Neural progenitor cell (in vitro differentiated cells): ENCODE data around the gene SYT4. TPM values are rescaled to one million over a fixed set of nuclear protein-coding genes. Genes with fewer than 3 reads are reported as not detected.
"Not testable (repeated sequence)": the region's sequence is repeated elsewhere in the genome, so short reads cannot be mapped to it uniquely, and the experiment has no call there.

Source experiments
- DNase-seq: peaks from one replicate; pipeline ENCODE4 v3.0.0-alpha.2; 2016; ENCODE audit warnings: low spot score
- H2AFZ ChIP-seq: fragments of 200-600 bp; sonication (generic); replicated peaks from 2 replicates; pipeline ENCODE4 v1.6.1; 2016; ENCODE audit warnings: antibody characterized with exemption
- H3F3A ChIP-seq: fragments of 200-600 bp; sonication (generic); 2 replicates; pipeline ENCODE4 v1.6.1; 2016; ENCODE audit warnings: antibody characterized with exemption, low read depth
- H3K27ac ChIP-seq: fragments of 200-600 bp; sonication (generic); 2 replicates; pipeline ENCODE4 v1.5.1; 2016; ENCODE audit warnings: mild to moderate bottlenecking
- H3K27me3 ChIP-seq: fragments of 200-600 bp; sonication (generic); 2 replicates; pipeline ENCODE4 v1.6.1; 2016; ENCODE audit warnings: mild to moderate bottlenecking, moderate library complexity
- H3K36me3 ChIP-seq: fragments of 200-600 bp; sonication (generic); 2 replicates; pipeline ENCODE4 v1.5.1; 2016
- H3K4me1 ChIP-seq: fragments of 200-600 bp; sonication (generic); 2 replicates; pipeline ENCODE4 v1.6.1; 2016; ENCODE audit warnings: mixed run types
- H3K4me2 ChIP-seq: fragments of 200-600 bp; sonication (generic); 2 replicates; pipeline ENCODE4 v1.6.1; 2016
- H3K4me3 ChIP-seq: fragments of 200-600 bp; sonication (generic); 2 replicates; pipeline ENCODE4 v1.5.1; 2016
- H3K79me2 ChIP-seq: fragments of 200-600 bp; sonication (generic); 2 replicates; pipeline ENCODE4 v1.6.1; 2016; ENCODE audit warnings: low read depth
- H3K9ac ChIP-seq: fragments of 200-600 bp; sonication (generic); 2 replicates; pipeline ENCODE4 v1.6.1; 2016
- H3K9me3 ChIP-seq: fragments of 200-600 bp; sonication (generic); 2 replicates; pipeline ENCODE4 v1.5.1; 2016; ENCODE audit warnings: low read depth
- H4K20me1 ChIP-seq: fragments of 200-600 bp; sonication (generic); 2 replicates; pipeline ENCODE4 v1.6.1; 2016; ENCODE audit warnings: low read depth
- H3K27ac Mint-ChIP-seq: 3 replicates; pipeline ENCODE4 v1.8.0; 2021; ENCODE audit warnings: mixed read lengths
- H3K27me3 Mint-ChIP-seq: 2 replicates; pipeline ENCODE4 v1.8.0; 2022; ENCODE audit warnings: low read depth, mild to moderate bottlenecking, inconsistent platforms, moderate library complexity, mixed read lengths; ENCODE audit not compliant: insufficient read depth
- H3K36me3 Mint-ChIP-seq: 3 replicates; pipeline ENCODE4 v1.8.0; 2021; ENCODE audit warnings: mixed read lengths
- H3K4me1 Mint-ChIP-seq: 3 replicates; pipeline ENCODE4 v1.8.0; 2021; ENCODE audit warnings: mixed read lengths
- H3K4me3 Mint-ChIP-seq: 3 replicates; pipeline ENCODE4 v1.8.0; 2021; ENCODE audit warnings: mild to moderate bottlenecking, moderate library complexity, mixed read lengths
- H3K9me3 Mint-ChIP-seq: 3 replicates; pipeline ENCODE4 v1.8.0; 2020; ENCODE audit warnings: mixed read lengths
- EZH2 ChIP-seq: fragments of 200-600 bp; sonication (generic); IDR thresholded peaks from 2 replicates; pipeline ENCODE4 v1.6.1; 2017; ENCODE audit warnings: antibody characterized with exemption, mild to moderate bottlenecking, moderate library complexity
- EZH2phosphoT487 ChIP-seq: fragments of 200-600 bp; sonication (generic); IDR thresholded peaks from 2 replicates; pipeline ENCODE4 v1.6.1; 2017; ENCODE audit warnings: antibody characterized with exemption
- total RNA-seq: library from RNA; depleted of rRNA; stranded (reverse); fragments of >200 nt; gene quantifications from 2 replicates; pipeline ENCODE4 v1.2.3, GENCODE V29; 2015; ENCODE audit warnings: low replicate concordance
- TF ChIP-seq, protein P1 (sequence below): fragments of 200-600 bp; sonication (generic); IDR thresholded peaks from 2 replicates; pipeline ENCODE4 v1.5.1; 2017; ENCODE audit warnings: antibody characterized with exemption, mild to moderate bottlenecking

SYT4 gene
- total RNA-seq, 1 donor from 2014 or later = 0.02 TPM

DNA sequence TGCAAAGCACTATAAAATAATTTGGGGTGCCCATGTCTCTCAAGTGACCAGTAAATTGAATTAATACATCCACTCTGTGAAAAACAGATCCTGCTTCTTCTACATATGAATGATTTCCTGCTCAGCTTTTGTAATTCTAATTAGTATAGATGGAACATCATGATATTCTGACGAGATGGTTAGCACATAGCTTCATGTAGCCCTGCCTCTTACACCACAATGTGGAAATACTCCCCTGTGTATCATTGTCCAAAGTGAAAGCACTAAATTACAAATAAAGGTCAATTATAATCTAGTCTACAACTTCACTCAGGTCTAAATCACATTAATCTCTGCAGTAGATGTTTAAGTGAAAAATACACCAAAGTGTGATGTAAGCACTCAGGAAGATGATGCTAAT is 32.9 kb upstream of the SYT4 start:
- no peak for DNase-seq
- H3K4me3 Mint-ChIP-seq = no peak overlapping the region
- H3K4me2 ChIP-seq = no peak overlapping the region
- no peaks in the 10 kb centered on the region for H4K20me1 ChIP-seq
- H3K4me1 ChIP-seq = no peaks in the 10 kb centered on the region
- H3K79me2 ChIP-seq = no peaks in the 10 kb centered on the region
- H3K36me3 Mint-ChIP-seq = no peaks in the 10 kb centered on the region
- no peaks in the 10 kb centered on the region for H3K27me3 Mint-ChIP-seq
- H3F3A ChIP-seq = no peaks in the 10 kb centered on the region
- no peak overlapping the region for H3K9ac ChIP-seq
- H3K27ac Mint-ChIP-seq = no peak overlapping the region
- TF ChIP-seq EZH2 (no peak), EZH2phosphoT487 (no peak)
- TF ChIP-seq, protein P1, sequence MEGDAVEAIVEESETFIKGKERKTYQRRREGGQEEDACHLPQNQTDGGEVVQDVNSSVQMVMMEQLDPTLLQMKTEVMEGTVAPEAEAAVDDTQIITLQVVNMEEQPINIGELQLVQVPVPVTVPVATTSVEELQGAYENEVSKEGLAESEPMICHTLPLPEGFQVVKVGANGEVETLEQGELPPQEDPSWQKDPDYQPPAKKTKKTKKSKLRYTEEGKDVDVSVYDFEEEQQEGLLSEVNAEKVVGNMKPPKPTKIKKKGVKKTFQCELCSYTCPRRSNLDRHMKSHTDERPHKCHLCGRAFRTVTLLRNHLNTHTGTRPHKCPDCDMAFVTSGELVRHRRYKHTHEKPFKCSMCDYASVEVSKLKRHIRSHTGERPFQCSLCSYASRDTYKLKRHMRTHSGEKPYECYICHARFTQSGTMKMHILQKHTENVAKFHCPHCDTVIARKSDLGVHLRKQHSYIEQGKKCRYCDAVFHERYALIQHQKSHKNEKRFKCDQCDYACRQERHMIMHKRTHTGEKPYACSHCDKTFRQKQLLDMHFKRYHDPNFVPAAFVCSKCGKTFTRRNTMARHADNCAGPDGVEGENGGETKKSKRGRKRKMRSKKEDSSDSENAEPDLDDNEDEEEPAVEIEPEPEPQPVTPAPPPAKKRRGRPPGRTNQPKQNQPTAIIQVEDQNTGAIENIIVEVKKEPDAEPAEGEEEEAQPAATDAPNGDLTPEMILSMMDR = no peak
- H3K27me3 ChIP-seq = no peaks in the 10 kb centered on the region
- H3K9me3 Mint-ChIP-seq = no peaks in the 10 kb centered on the region
- H2AFZ ChIP-seq = no peak overlapping the region
- no peak overlapping the region for H3K4me3 ChIP-seq
- no peak overlapping the region for H3K27ac ChIP-seq
- no peaks in the 10 kb centered on the region for H3K36me3 ChIP-seq
- no peaks in the 10 kb centered on the region for H3K9me3 ChIP-seq
- no peaks in the 10 kb centered on the region for H3K4me1 Mint-ChIP-seq

- TF ChIP-seq, protein P1 = no peak
- TF ChIP-seq EZH2 = no peak
- TF ChIP-seq EZH2phosphoT487 = no peak
Measured at GRCh38 chr18:43303376-43303775, 26.1 kb upstream of the SYT4 start.

GRCh38 chr18:43286187-43286586 is 8.9 kb upstream of the SYT4 start:
- not testable (repeated sequence) for H3K9ac ChIP-seq, H3K27ac ChIP-seq, H3K27ac Mint-ChIP-seq, H3K4me1 Mint-ChIP-seq, H3K27me3 Mint-ChIP-seq, H3K36me3 ChIP-seq, H3K27me3 ChIP-seq, H3K4me3 Mint-ChIP-seq, H3K9me3 ChIP-seq, H4K20me1 ChIP-seq, H3F3A ChIP-seq, DNase-seq, H3K4me1 ChIP-seq, H2AFZ ChIP-seq, H3K9me3 Mint-ChIP-seq, H3K79me2 ChIP-seq, H3K4me3 ChIP-seq, H3K4me2 ChIP-seq, H3K36me3 Mint-ChIP-seq

More at GRCh38 chr18:43303376-43303775, 26.1 kb upstream of the SYT4 start:
- no peak for DNase-seq
- no peaks in the 10 kb centered on the region for H3K36me3 ChIP-seq
- H4K20me1 ChIP-seq = no peaks in the 10 kb centered on the region
- no peaks in the 10 kb centered on the region for H3K9me3 ChIP-seq
- Mint-ChIP-seq H3K36me3 (no peaks in the 10 kb centered on the region), H3K27ac (no peak overlapping the region), H3K4me1 (no peaks in the 10 kb centered on the region), H3K27me3 (peaks cover 3% of the 10 kb centered on the region), H3K9me3 (no peaks in the 10 kb centered on the region), H3K4me3 (no peak overlapping the region)
- H3K4me2 ChIP-seq = no peak overlapping the region
- H3K4me1 ChIP-seq = no peaks in the 10 kb centered on the region
- no peak overlapping the region for H2AFZ ChIP-seq
- H3K27me3 ChIP-seq = no peaks in the 10 kb centered on the region
- H3K4me3 ChIP-seq = no peak overlapping the region
- no peak overlapping the region for H3K27ac ChIP-seq
- H3K9ac ChIP-seq = no peak overlapping the region
- H3K79me2 ChIP-seq = no peaks in the 10 kb centered on the region
- H3F3A ChIP-seq = no peaks in the 10 kb centered on the region

DNA sequence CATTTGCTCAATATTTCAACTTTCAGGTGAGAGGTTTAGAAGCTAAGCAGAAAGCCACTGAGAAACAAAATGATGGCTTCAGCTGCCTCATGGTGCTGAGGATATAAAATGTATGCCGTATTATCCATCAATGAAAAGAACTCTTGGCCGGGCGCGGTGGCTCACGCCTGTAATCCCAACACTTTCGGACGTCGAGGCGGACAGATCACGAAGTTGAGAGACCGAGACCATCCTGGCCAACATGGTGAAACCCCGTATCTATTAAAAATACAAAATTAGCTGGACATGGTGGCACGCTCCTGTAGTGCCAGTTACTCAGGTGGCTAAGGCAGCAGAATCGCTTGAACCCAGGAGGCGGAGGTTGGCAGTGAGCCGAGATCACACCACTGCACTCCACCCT is 6.0 kb upstream of the SYT4 start:
- Histone ChIP-seq H3K9me3 (no peaks in the 10 kb centered on the region), H3K4me3 (no peak overlapping the region), H3K79me2 (no peaks in the 10 kb centered on the region), H3K9ac (no peak overlapping the region), H4K20me1 (no peaks in the 10 kb centered on the region), H3F3A (no peaks in the 10 kb centered on the region), H3K36me3 (no peaks in the 10 kb centered on the region), H3K27ac (no peak overlapping the region), H2AFZ (no peak overlapping the region), H3K4me1 (no peaks in the 10 kb centered on the region), H3K4me2 (no peak overlapping the region), H3K27me3 (no peaks in the 10 kb centered on the region)
- Mint-ChIP-seq H3K9me3 (no peaks in the 10 kb centered on the region), H3K4me1 (peaks cover 17% of the 10 kb centered on the region), H3K36me3 (no peaks in the 10 kb centered on the region), H3K27me3 (peaks cover 2% of the 10 kb centered on the region), H3K27ac (no peak overlapping the region), H3K4me3 (no peak overlapping the region)
- TF ChIP-seq EZH2phosphoT487 = no peak
- no peak for TF ChIP-seq EZH2
- TF ChIP-seq, protein P1 = no peak
- DNase-seq = no peak
